Ishikawa (cell line): Measurements from ENCODE around the gene RAD51B.

ENCODE experiments used
- CEBPB ChIP-seq: IDR thresholded peaks from 2 replicates; pipeline ENCODE4 v1.6.1; 2012
- CREB1 ChIP-seq: IDR thresholded peaks from 2 replicates; pipeline ENCODE4 v1.6.1; 2012; ENCODE audit warnings: low read depth
- EGR1 ChIP-seq: IDR thresholded peaks from 2 replicates; pipeline ENCODE4 v1.6.1; 2012
- EP300 ChIP-seq: IDR thresholded peaks from 2 replicates; pipeline ENCODE4 v1.6.1; 2012; ENCODE audit warnings: borderline replicate concordance
- FOXM1 ChIP-seq: IDR thresholded peaks from 2 replicates; pipeline ENCODE4 v1.6.1; 2012; ENCODE audit warnings: low read depth, borderline replicate concordance
- NFIC ChIP-seq: IDR thresholded peaks from 2 replicates; pipeline ENCODE4 v1.6.1; 2012
- RAD21 ChIP-seq: IDR thresholded peaks from 2 replicates; pipeline ENCODE4 v1.6.1; 2012; ENCODE audit warnings: low read depth
- TAF1 ChIP-seq: IDR thresholded peaks from 2 replicates; pipeline ENCODE4 v1.6.1; 2012; ENCODE audit warnings: low read depth, mild to moderate bottlenecking
- TCF12 ChIP-seq: IDR thresholded peaks from 2 replicates; pipeline ENCODE4 v1.6.1; 2012; ENCODE audit warnings: low read depth
- TEAD4 ChIP-seq: IDR thresholded peaks from 2 replicates; pipeline ENCODE4 v1.6.1; 2012
- YY1 ChIP-seq: IDR thresholded peaks from 2 replicates; pipeline ENCODE4 v1.6.1; 2012; ENCODE audit warnings: low read depth
- ZBTB7A ChIP-seq: IDR thresholded peaks from 2 replicates; pipeline ENCODE4 v1.6.1; 2012; ENCODE audit warnings: low read depth
- TF ChIP-seq, protein P1 (sequence below): IDR thresholded peaks from 2 replicates; pipeline ENCODE4 v1.6.1; 2012
- TF ChIP-seq, protein P2 (sequence below): IDR thresholded peaks from 2 replicates; pipeline ENCODE4 v1.6.1; 2012; ENCODE audit warnings: low read depth, mild to moderate bottlenecking
- TF ChIP-seq, protein P3 (sequence below): IDR thresholded peaks from 2 replicates; pipeline ENCODE4 v1.6.1; 2012

The RAD51B gene

DNA sequence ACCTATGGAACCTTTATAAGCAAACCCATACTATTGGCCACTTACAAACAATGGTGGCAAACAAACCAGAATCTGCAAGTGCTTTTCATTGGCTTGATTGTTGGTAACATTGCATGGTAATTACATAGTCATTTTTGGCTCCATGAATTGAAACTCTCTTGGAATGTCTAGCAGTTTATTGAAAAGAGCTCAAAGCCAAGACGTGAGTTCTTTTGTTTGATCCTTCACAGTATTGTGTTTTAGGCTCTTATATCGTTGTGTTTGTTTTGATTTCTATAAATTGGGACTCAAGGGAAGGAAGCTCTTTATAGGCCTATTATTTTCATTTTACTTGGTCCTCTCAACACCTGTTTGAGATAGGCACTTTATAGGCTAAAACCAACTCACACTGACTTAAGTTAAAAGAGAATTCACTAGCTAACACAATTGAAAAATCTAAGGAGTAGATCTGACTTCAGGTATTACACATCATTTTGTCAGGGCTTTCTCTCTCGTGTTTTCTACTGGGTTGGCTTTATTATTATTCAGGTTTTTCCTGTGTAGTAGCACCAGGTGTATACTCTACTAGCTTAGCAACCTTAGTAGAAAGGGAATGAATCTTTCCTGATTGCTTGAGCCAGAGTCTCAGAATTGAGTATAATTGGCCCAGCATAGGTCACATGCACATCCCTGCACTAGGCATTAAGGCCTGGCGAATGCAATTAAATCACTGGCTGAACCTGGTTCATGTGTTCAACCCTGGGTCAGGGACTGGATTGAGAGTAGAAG is 341.4 kb downstream of the RAD51B start:
- TF ChIP-seq, protein P1, sequence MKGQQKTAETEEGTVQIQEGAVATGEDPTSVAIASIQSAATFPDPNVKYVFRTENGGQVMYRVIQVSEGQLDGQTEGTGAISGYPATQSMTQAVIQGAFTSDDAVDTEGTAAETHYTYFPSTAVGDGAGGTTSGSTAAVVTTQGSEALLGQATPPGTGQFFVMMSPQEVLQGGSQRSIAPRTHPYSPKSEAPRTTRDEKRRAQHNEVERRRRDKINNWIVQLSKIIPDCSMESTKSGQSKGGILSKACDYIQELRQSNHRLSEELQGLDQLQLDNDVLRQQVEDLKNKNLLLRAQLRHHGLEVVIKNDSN = 0 out of 2 replicates have a peak, but pooled peaks have one; percentile 12
- no peak for TF ChIP-seq CEBPB

DNA sequence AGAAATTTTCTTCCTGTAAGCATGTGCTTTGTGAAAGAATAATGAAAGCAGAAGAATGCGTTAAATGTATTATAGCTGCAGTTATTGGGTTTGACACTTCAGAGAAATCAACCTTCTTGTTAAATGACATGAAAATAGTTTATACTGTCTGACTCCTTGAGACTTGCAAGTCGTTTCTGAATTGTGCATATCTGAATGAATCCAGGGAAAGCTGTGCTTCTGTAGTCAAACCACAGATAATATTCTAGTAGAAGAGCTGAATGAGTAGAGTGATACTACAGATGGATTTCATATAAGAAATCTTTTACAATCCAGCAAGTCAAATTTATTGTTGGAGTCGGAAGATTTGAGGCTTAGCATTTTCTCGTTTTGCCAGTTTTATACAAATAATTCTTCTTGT is 343.3 kb downstream of the RAD51B start:
- TF ChIP-seq TCF12 (no peak), ZBTB7A (no peak), YY1 (no peak), NFIC (no peak), RAD21 (no peak), CREB1 (no peak), TEAD4 (no peak), EGR1 (no peak), TAF1 (no peak), EP300 (no peak), FOXM1 (no peak), CEBPB (no peak)
- TF ChIP-seq, protein P2, sequence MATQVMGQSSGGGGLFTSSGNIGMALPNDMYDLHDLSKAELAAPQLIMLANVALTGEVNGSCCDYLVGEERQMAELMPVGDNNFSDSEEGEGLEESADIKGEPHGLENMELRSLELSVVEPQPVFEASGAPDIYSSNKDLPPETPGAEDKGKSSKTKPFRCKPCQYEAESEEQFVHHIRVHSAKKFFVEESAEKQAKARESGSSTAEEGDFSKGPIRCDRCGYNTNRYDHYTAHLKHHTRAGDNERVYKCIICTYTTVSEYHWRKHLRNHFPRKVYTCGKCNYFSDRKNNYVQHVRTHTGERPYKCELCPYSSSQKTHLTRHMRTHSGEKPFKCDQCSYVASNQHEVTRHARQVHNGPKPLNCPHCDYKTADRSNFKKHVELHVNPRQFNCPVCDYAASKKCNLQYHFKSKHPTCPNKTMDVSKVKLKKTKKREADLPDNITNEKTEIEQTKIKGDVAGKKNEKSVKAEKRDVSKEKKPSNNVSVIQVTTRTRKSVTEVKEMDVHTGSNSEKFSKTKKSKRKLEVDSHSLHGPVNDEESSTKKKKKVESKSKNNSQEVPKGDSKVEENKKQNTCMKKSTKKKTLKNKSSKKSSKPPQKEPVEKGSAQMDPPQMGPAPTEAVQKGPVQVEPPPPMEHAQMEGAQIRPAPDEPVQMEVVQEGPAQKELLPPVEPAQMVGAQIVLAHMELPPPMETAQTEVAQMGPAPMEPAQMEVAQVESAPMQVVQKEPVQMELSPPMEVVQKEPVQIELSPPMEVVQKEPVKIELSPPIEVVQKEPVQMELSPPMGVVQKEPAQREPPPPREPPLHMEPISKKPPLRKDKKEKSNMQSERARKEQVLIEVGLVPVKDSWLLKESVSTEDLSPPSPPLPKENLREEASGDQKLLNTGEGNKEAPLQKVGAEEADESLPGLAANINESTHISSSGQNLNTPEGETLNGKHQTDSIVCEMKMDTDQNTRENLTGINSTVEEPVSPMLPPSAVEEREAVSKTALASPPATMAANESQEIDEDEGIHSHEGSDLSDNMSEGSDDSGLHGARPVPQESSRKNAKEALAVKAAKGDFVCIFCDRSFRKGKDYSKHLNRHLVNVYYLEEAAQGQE = no peak
- TF ChIP-seq, protein P3, sequence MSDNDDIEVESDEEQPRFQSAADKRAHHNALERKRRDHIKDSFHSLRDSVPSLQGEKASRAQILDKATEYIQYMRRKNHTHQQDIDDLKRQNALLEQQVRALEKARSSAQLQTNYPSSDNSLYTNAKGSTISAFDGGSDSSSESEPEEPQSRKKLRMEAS = no peak
- TF ChIP-seq, protein P1 = no peak

GRCh38 chr14:68164711-68165113 is 345.1 kb downstream of the RAD51B start:
- no peak for TF ChIP-seq CREB1
- TF ChIP-seq, protein P3 = no peak
- no peak for TF ChIP-seq TEAD4
- no peak for TF ChIP-seq NFIC
- TF ChIP-seq, protein P2 = no peak
- TF ChIP-seq RAD21 = no peak
- TF ChIP-seq YY1 = no peak
- TF ChIP-seq ZBTB7A = no peak
- TF ChIP-seq, protein P1 = no peak
- TF ChIP-seq CEBPB = no peak
- no peak for TF ChIP-seq TCF12
- no peak for TF ChIP-seq EP300
- TF ChIP-seq FOXM1 = no peak
- no peak for TF ChIP-seq EGR1
- no peak for TF ChIP-seq TAF1

DNA sequence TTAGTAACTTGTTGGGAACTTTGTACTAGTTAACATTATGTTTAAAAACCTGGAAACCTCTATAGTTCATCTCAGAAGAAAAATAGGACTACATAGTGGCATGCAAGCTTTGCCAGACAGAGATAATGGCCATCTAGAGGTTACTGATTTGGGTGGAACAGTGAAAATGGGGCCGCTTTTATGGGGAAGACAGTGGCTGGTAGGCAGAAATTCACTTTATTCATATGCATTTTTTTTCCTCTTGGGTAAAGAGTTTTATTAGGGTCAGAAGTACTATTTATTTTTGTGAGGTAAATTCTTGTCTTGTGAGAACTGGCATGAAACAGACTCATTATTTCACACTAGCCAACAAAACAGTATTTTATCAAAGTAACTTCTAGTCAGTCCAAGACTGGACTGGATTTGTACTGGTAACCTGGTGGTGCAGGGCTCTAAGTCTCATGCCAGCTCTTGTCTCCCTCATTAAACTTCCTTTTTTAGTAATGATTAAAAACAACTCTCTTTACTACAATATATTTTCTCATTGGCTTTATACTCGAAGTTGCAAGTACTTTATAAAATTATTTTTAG is 345.8 kb downstream of the RAD51B start:
- TF ChIP-seq TAF1 = no peak
- TF ChIP-seq TCF12 = no peak
- no peak for TF ChIP-seq EP300
- TF ChIP-seq, protein P2 = no peak
- no peak for TF ChIP-seq EGR1
- TF ChIP-seq, protein P1 = no peak
- no peak for TF ChIP-seq YY1
- no peak for TF ChIP-seq RAD21
- no peak for TF ChIP-seq CEBPB
- TF ChIP-seq TEAD4 = no peak
- TF ChIP-seq, protein P3 = no peak
- no peak for TF ChIP-seq CREB1
- TF ChIP-seq FOXM1 = no peak
- no peak for TF ChIP-seq ZBTB7A
